Mesothelial cell of epicardium (in vitro differentiated cells): Measurements from ENCODE around the gene PTK6. TPM values are rescaled to one million over a fixed set of nuclear protein-coding genes. Genes with fewer than 3 reads are reported as not detected.

ENCODE experiments used
- DNase-seq, 2 experiments: peaks; one replicate each; pipeline ENCODE4 v3.0.0; 2021; ENCODE audit warnings: low spot score in 2 of 2; ENCODE audit not compliant: unreplicated experiment in 2 of 2
- H3K27ac Mint-ChIP-seq: 2 replicates; pipeline ENCODE4 v1.8.0; 2021; ENCODE audit warnings: mixed read lengths
- H3K27me3 Mint-ChIP-seq: 2 replicates; pipeline ENCODE4 v1.8.0; 2021; ENCODE audit warnings: low read depth, mixed read lengths
- H3K36me3 Mint-ChIP-seq: 2 replicates; pipeline ENCODE4 v1.8.0; 2021; ENCODE audit warnings: mixed read lengths
- H3K4me1 Mint-ChIP-seq: 2 replicates; pipeline ENCODE4 v1.8.0; 2021; ENCODE audit warnings: mixed read lengths
- H3K4me3 Mint-ChIP-seq: 2 replicates; pipeline ENCODE4 v1.8.0; 2021; ENCODE audit warnings: mild to moderate bottlenecking, moderate library complexity, mixed read lengths
- H3K9me3 Mint-ChIP-seq: 2 replicates; pipeline ENCODE4 v1.8.0; 2021; ENCODE audit warnings: mixed read lengths
- total RNA-seq: library from RNA; stranded (reverse); gene quantifications from 3 replicates; pipeline ENCODE4 v1.2.1, GENCODE V29; 2021
- TF ChIP-seq, protein P1 (sequence below): fragments of 200-600 bp; sonication (generic); IDR thresholded peaks from one replicate; pipeline ENCODE4 v1.5.0; 2021; ENCODE audit warnings: antibody characterized with exemption; ENCODE audit not compliant: unreplicated experiment

The PTK6 gene
- total RNA-seq, 1 donor from 2014 or later, result 0.11 TPM

- H3K9me3 Mint-ChIP-seq, result peaks cover 3% of the 10 kb centered on the region
- peaks cover 3% of the 10 kb centered on the region for H3K27me3 Mint-ChIP-seq
- TF ChIP-seq, protein P1, sequence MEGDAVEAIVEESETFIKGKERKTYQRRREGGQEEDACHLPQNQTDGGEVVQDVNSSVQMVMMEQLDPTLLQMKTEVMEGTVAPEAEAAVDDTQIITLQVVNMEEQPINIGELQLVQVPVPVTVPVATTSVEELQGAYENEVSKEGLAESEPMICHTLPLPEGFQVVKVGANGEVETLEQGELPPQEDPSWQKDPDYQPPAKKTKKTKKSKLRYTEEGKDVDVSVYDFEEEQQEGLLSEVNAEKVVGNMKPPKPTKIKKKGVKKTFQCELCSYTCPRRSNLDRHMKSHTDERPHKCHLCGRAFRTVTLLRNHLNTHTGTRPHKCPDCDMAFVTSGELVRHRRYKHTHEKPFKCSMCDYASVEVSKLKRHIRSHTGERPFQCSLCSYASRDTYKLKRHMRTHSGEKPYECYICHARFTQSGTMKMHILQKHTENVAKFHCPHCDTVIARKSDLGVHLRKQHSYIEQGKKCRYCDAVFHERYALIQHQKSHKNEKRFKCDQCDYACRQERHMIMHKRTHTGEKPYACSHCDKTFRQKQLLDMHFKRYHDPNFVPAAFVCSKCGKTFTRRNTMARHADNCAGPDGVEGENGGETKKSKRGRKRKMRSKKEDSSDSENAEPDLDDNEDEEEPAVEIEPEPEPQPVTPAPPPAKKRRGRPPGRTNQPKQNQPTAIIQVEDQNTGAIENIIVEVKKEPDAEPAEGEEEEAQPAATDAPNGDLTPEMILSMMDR, result no peak
- H3K27ac Mint-ChIP-seq, result peak overlapping the region; percentile 83
- peaks cover 18% of the 10 kb centered on the region for H3K36me3 Mint-ChIP-seq
- peaks cover 21% of the 10 kb centered on the region for H3K4me1 Mint-ChIP-seq
- peak overlapping the region; percentile 84 for H3K4me3 Mint-ChIP-seq
- DNase-seq, result peak in 1 of 2 experiments; percentile 19
Measured at GRCh38 chr20:63521602-63522001, 15.6 kb downstream of the PTK6 start.

- Mint-ChIP-seq H3K36me3 (peaks cover 18% of the 10 kb centered on the region), H3K9me3 (peaks cover 3% of the 10 kb centered on the region), H3K4me3 (peak overlapping the region; percentile 84), H3K4me1 (peaks cover 21% of the 10 kb centered on the region), H3K27ac (peak overlapping the region; percentile 83), H3K27me3 (peaks cover 3% of the 10 kb centered on the region)
- TF ChIP-seq, protein P1, result no peak
- peak; percentile 52 to 70 for DNase-seq
Measured at GRCh38 chr20:63520934-63521601, 16.1 kb downstream of the PTK6 start.

DNA sequence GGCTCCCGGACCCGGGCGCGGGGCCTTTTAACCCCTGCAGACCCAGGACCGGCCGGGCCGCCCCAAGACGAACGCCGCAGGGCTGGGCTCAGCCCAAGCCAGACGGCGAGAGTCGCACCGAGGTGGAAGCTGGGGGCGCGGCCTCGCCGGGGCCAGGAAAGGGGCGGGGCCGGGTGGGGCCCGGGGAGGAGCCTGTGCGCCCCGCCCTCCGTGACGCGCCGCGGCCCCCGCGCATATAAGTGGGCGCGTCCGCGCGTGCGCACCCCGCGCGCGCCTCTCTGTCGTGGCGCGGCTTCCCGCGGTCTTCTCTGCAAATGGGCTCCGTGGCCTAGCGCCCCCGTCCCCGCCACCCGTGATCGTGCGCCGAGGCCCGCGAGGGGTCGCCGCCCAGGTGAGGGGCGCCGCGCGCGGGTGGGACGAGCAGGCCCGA, 16.7 kb downstream of the PTK6 start, which contains the start of gene PPDPF:
Gene PPDPF, plus strand, starts transcription at position 262 of the 430 bp plus-strand sequence. CDS start 544 bp downstream, outside the sequence.
- peak within 1 kb of the TSS; percentile 84 for H3K4me3 Mint-ChIP-seq
- H3K27me3 Mint-ChIP-seq, result peaks cover 7% of the 10 kb centered on the region
- DNase-seq, result peak; percentile 83 to 86
- TF ChIP-seq, protein P1, result no peak
- H3K36me3 Mint-ChIP-seq, result peaks cover 18% of the 10 kb centered on the region
- H3K9me3 Mint-ChIP-seq, result peaks cover 3% of the 10 kb centered on the region
- peaks cover 21% of the 10 kb centered on the region for H3K4me1 Mint-ChIP-seq
- peak within 1 kb of the TSS; percentile 83 for H3K27ac Mint-ChIP-seq

- peaks cover 18% of the 10 kb centered on the region for H3K36me3 Mint-ChIP-seq
- TF ChIP-seq, protein P1, result no peak
- no peak overlapping the region for H3K27ac Mint-ChIP-seq
- peak overlapping the region; percentile 67 for H3K4me3 Mint-ChIP-seq
- peaks cover 8% of the 10 kb centered on the region for H3K27me3 Mint-ChIP-seq
- H3K4me1 Mint-ChIP-seq, result peaks cover 19% of the 10 kb centered on the region
- DNase-seq, result peak; percentile 58 to 75
- peaks cover 3% of the 10 kb centered on the region for H3K9me3 Mint-ChIP-seq
Measured at GRCh38 chr20:63519668-63520503, 17.3 kb downstream of the PTK6 start.

GRCh38 chr20:63518946-63519667, 18.1 kb downstream of the PTK6 start:
- Mint-ChIP-seq H3K36me3 (peaks cover 15% of the 10 kb centered on the region), H3K9me3 (peaks cover 3% of the 10 kb centered on the region), H3K27me3 (peaks cover 10% of the 10 kb centered on the region), H3K4me3 (peak overlapping the region; percentile 67), H3K4me1 (peaks cover 17% of the 10 kb centered on the region), H3K27ac (no peak overlapping the region)
- TF ChIP-seq, protein P1, result no peak
- peak in 1 of 2 experiments; percentile 17 for DNase-seq
